Activated CD4-positive, alpha-beta memory T cell treated with anti-CD3 and anti-CD28 coated beads, Interleukin-2, amount 10 ng/mL, durations not matched to agents 7 days and 5 days (primary cell): ENCODE results near the gene UBE4A. TPM values are rescaled to one million over a fixed set of nuclear protein-coding genes. Genes with fewer than 3 reads are reported as not detected.

ENCODE experiments used
- CTCF ChIA-PET: fragments of 350-600 bp; sonication (Branson Sonifier 250); formaldehyde crosslinking; loops from one replicate; lab custom pipeline; 2021; ENCODE audit warnings: antibody characterized with exemption, inconsistent platforms; lab: Charles Lee
- POLR2A ChIA-PET: fragments of 350-600 bp; sonication (Branson Sonifier 250); formaldehyde crosslinking; loops from one replicate; lab custom pipeline; 2021; ENCODE audit warnings: antibody characterized with exemption; lab: Charles Lee
- DNase-seq: peaks from one replicate; pipeline ENCODE4 v3.0.0-alpha.2; 2020
- H3K27ac Mint-ChIP-seq: one replicate; pipeline ENCODE4 v1.8.0; 2021; ENCODE audit warnings: mild to moderate bottlenecking, mixed read lengths
- H3K27me3 Mint-ChIP-seq: one replicate; pipeline ENCODE4 v1.8.0; 2021; ENCODE audit warnings: mixed read lengths
- H3K36me3 Mint-ChIP-seq: one replicate; pipeline ENCODE4 v1.8.0; 2021; ENCODE audit warnings: low read depth, mixed read lengths
- H3K4me1 Mint-ChIP-seq: one replicate; pipeline ENCODE4 v1.8.0; 2021; ENCODE audit warnings: mixed read lengths
- H3K4me3 Mint-ChIP-seq: one replicate; pipeline ENCODE4 v1.8.0; 2021; ENCODE audit warnings: mild to moderate bottlenecking, mixed read lengths
- H3K9me3 Mint-ChIP-seq: one replicate; pipeline ENCODE4 v1.8.0; 2021; ENCODE audit warnings: mixed read lengths
- total RNA-seq, 2 experiments: library from RNA; stranded (reverse); gene quantifications; one replicate each; pipeline ENCODE4 v1.2.3, GENCODE V29; 2021

The UBE4A gene
- total RNA-seq, 2 experiments from 2014 or later: 42.1 to 44.1 TPM

DNA sequence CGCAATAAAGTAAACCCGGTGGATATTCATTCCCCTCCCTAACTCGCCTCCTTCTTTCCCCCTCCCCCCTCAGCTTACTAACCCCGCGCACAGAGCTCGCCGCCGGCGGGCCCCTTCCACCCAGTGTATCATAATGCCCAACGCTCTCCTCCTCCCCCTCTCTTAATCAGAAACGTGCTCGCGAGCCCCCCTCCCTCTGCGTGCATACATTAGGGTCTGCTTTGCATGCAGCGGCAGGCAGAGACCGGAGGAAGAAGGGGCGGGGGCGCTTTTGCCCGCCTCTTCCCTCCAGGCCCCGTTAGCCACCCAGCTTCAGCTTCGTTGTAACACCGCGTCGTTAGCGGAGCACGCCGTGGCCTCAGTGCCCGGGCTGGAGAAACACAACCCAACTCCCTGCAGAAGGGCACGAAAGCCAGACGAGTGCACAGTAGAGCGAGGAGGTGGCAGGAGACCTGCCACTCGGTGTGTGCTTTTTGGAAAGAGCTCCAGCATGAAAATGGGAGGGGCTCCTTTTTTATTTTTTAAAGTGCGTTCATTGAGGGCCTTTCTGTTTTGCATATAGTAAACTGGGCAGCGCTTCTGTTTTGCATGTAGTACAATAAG, 76.0 kb downstream of the UBE4A start:
- Mint-ChIP-seq H3K27ac (peak overlapping the region; percentile 88), H3K9me3 (no peaks in the 10 kb centered on the region), H3K4me1 (peaks cover 35% of the 10 kb centered on the region), H3K36me3 (peaks cover 21% of the 10 kb centered on the region), H3K4me3 (peak overlapping the region; percentile 87), H3K27me3 (no peaks in the 10 kb centered on the region)
- ChIA-PET POLR2A (interaction anchor here (1.0 to 3.2 kb wide), 27 partner anchors 9 to 449 kb away, joined by 3 to 77 read pairs (median 4); partner anchors contain the start of genes ATP5MG, CD3D, DDX6 and IL10RA), CTCF (interaction anchor here (0.8 to 3.4 kb wide), 11 partner anchors 9 to 263 kb away, joined by 3 to 19 read pairs (median 4); partner anchors contain the start of gene ATP5MG)
- DNase-seq: peak; percentile 66

DNA sequence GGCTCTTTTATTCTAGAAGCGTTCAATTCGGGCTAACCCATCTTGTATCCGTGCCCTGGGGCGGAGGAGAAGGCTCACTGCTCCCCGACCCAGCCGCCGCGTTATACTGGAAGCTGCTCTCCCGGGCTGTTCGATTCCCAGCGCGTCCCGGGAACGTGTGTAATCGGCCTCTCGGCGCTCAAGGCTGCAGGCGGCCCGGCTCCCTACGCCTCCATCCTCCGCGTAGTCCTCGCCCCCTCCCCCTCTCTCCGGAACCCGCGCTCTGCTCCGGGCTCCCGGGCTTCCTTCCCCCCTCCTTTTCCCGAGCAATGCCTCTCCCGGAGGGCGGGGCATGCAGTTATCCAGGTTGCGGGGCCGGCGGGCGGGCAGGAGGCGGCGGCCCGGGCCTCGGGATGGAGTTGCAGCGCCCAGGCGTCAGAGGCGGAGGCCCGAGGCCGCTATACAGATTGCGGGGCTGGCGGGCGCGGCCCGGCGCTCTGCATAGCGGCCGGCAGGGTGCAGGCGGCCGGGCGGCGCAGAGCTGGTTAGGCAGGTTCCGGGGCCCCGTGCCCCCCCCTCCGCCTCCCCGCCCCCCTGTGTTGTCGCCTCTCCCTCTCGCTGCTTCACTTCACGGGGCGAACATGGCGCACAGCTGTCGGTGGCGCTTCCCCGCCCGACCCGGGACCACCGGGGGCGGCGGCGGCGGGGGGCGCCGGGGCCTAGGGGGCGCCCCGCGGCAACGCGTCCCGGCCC, 76.7 kb downstream of the UBE4A start, which contains the start of gene KMT2A:
KMT2A (plus strand) TSS at position 600 of the 732 bp plus-strand sequence; CDS start at position 621, 21 bp downstream.
- peak within 1 kb of the TSS; percentile 93 for H3K4me3 Mint-ChIP-seq
- DNase-seq: peak; percentile 93
- CTCF ChIA-PET: interaction anchor here (0.8 to 3.4 kb wide), 10 partner anchors 9 to 264 kb away, joined by 3 to 19 read pairs (median 4); partner anchors contain the start of gene ATP5MG
- peak within 1 kb of the TSS; percentile 91 for H3K27ac Mint-ChIP-seq
- no peaks in the 10 kb centered on the region for H3K27me3 Mint-ChIP-seq
- peaks cover 42% of the 10 kb centered on the region for H3K4me1 Mint-ChIP-seq
- H3K9me3 Mint-ChIP-seq: no peaks in the 10 kb centered on the region
- H3K36me3 Mint-ChIP-seq: peaks cover 27% of the 10 kb centered on the region
- POLR2A ChIA-PET: interaction anchor here (0.7 to 3.2 kb wide), 26 partner anchors 8 to 449 kb away, joined by 3 to 77 read pairs (median 5); partner anchors contain the start of genes ATP5MG, CD3D, DDX6 and IL10RA

DNA sequence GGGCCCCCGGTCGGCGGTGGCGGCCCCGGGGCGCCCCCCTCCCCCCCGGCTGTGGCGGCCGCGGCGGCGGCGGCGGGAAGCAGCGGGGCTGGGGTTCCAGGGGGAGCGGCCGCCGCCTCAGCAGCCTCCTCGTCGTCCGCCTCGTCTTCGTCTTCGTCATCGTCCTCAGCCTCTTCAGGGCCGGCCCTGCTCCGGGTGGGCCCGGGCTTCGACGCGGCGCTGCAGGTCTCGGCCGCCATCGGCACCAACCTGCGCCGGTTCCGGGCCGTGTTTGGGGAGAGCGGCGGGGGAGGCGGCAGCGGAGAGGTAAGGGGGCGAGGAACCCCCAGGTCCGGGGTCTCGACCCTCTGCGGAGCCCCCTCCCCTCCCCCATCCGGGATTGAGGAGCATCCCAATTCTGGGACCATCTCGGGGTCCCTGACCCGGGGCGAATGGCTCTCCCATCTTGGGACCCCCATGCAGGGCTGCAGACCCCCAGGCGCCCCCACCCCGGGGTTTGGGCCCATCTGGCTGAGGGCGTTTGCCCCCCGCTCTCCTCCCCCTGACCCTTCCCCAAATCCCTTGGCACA, 77.3 kb downstream of the UBE4A start:
- no peak for DNase-seq
- POLR2A ChIA-PET: interaction anchor here (0.7 to 3.2 kb wide), 15 partner anchors 7 to 450 kb away, joined by 4 to 77 read pairs (median 11); partner anchors contain the start of genes ATP5MG, CD3D, DDX6 and IL10RA

DNA sequence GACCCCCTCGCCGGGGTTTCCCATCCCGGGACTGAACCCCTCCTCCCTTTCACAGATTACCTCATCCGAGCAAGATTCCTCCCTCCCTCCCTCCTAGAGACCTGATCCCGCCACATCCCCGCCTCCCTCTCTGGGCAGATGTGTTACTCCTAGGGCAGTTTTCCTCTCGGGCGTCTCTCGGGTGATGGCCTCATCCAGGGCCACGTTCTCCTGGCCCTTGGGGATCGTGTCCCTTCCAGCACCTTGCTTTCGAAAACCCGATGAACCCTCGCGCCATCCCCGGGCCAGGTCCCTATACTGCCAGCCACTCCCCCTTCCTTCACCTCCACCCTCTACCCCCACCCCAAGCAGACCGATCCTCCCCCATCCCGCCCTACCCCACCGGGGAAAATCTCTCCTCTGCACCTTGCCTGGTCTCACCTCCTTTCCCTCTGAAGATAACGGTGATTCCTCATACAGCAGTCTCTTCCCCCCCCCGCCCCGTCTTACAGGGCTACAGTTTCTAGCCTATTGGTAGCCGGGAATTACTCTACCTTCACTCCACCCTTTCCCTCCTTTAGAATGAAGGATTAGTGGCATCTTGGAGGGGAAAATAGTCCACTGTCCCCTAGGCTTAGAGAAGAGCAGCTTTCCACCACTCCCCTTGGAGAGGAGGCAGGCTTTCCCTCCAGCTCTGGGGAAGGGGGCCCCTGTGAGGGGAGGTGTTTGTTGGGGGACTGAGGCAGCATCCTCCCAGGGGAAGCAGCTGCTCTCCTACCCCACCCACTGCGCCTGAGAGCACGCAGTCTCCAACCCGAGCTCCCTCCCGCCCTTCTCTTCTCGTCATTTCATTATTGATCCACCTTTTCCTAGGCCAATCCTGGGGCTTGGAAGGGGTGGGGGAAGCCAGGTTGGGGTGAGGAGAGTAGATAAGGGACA, 78.1 kb downstream of the UBE4A start:
- no peaks in the 10 kb centered on the region for H3K9me3 Mint-ChIP-seq
- DNase-seq: peak; percentile 55
- peak overlapping the region; percentile 93 for H3K4me3 Mint-ChIP-seq
- POLR2A ChIA-PET: interaction anchor here (0.6 to 3.1 kb wide), 9 partner anchors 11 to 228 kb away, joined by 3 to 28 read pairs (median 4); partner anchors contain the start of gene CD3D
- H3K36me3 Mint-ChIP-seq: peaks cover 39% of the 10 kb centered on the region
- peak overlapping the region; percentile 91 for H3K27ac Mint-ChIP-seq
- H3K4me1 Mint-ChIP-seq: peaks cover 56% of the 10 kb centered on the region
- no peaks in the 10 kb centered on the region for H3K27me3 Mint-ChIP-seq
- CTCF ChIA-PET: interaction anchor here (1.1 to 1.5 kb wide), 2 partner anchors 11 to 239 kb away, joined by 4 to 5 read pairs; no protein-coding TSS in a partner anchor

More for the DNA sequence above, 77.3 kb downstream of the UBE4A start:
- Mint-ChIP-seq H3K27ac (peak overlapping the region; percentile 91), H3K27me3 (no peaks in the 10 kb centered on the region), H3K9me3 (no peaks in the 10 kb centered on the region), H3K4me1 (peaks cover 48% of the 10 kb centered on the region), H3K4me3 (peak overlapping the region; percentile 93), H3K36me3 (peaks cover 32% of the 10 kb centered on the region)
- CTCF ChIA-PET: interaction anchor here (1.5 to 3.4 kb wide), 3 partner anchors 8 to 51 kb away, joined by 8 to 19 read pairs (median 10); partner anchors contain the start of gene ATP5MG

DNA sequence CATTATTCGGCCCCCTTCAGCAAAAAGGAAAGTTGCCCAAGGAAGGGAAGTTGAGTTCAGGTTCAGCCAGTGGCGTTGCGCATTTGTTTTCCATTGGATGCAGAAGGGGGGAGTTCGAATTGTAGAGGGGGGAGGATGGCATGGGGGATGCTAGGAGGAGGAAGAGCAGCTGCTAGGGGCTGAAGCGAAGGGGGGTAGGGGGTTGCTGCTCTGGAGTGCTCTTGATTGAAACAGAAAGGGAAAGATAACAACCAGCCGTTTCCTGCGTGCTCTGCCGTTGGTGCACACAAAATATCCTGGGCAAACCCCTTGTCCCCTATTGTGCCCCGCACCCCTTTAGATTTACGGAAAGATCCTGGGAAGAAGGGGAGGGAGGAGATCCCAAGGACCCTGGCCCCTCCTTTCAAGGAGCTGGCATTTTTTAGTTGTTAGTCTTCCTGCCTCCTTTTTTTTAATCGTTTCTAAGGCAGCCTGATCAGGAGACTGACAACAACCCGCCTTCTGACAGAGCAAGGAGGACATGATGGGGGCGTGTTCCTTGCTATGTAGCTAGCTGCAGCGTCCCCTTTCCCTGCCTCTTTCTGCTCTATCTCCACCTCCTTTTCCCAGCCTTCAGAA, 79.0 kb downstream of the UBE4A start:
- H3K4me3 Mint-ChIP-seq: peak overlapping the region; percentile 93
- peaks cover 45% of the 10 kb centered on the region for H3K36me3 Mint-ChIP-seq
- peak overlapping the region; percentile 91 for H3K27ac Mint-ChIP-seq
- H3K27me3 Mint-ChIP-seq: no peaks in the 10 kb centered on the region
- CTCF ChIA-PET: interaction anchor here (0.7 to 2.3 kb wide), 4 partner anchors 10 to 240 kb away, joined by 4 to 8 read pairs (median 4); no protein-coding TSS in a partner anchor
- peaks cover 65% of the 10 kb centered on the region for H3K4me1 Mint-ChIP-seq
- peak; percentile 55 for DNase-seq
- H3K9me3 Mint-ChIP-seq: no peaks in the 10 kb centered on the region
- POLR2A ChIA-PET: interaction anchor here (0.8 to 3.1 kb wide), 9 partner anchors 10 to 103 kb away, joined by 3 to 28 read pairs (median 4); partner anchors contain the start of genes CD3D and UBE4A

DNA sequence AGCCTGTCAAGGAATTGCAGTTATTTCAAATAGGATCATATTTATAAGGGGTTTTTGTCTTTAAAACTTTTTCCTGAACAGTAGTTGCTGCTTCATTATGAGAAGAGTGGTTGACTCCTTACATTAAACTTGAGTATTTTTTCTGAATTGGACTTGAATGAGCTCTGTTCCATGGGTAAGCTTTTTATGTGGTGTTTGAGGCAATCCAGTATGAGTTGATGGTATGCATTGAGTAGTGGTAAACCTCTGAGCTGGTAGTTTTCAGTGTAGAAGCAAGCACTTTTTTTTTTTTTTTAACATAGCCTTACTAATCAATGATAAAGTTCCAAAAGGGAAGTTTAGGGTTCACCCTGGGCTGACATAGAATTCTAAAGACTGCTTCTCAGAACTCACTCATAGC, 80.2 kb downstream of the UBE4A start:
- POLR2A ChIA-PET: interaction anchor here (0.9 to 3.1 kb wide), 6 partner anchors 9 to 213 kb away, joined by 3 to 28 read pairs (median 3); no protein-coding TSS in a partner anchor
- H3K27me3 Mint-ChIP-seq: no peaks in the 10 kb centered on the region
- peaks cover 58% of the 10 kb centered on the region for H3K36me3 Mint-ChIP-seq
- no peaks in the 10 kb centered on the region for H3K9me3 Mint-ChIP-seq
- peak overlapping the region; percentile 69 for H3K27ac Mint-ChIP-seq
- H3K4me1 Mint-ChIP-seq: peaks cover 67% of the 10 kb centered on the region
- peak overlapping the region; percentile 93 for H3K4me3 Mint-ChIP-seq
- DNase-seq: no peak
- CTCF ChIA-PET: interaction anchor here (0.7 to 2.3 kb wide), 7 partner anchors 8 to 426 kb away, joined by 3 to 8 read pairs (median 4); no protein-coding TSS in a partner anchor

DNA sequence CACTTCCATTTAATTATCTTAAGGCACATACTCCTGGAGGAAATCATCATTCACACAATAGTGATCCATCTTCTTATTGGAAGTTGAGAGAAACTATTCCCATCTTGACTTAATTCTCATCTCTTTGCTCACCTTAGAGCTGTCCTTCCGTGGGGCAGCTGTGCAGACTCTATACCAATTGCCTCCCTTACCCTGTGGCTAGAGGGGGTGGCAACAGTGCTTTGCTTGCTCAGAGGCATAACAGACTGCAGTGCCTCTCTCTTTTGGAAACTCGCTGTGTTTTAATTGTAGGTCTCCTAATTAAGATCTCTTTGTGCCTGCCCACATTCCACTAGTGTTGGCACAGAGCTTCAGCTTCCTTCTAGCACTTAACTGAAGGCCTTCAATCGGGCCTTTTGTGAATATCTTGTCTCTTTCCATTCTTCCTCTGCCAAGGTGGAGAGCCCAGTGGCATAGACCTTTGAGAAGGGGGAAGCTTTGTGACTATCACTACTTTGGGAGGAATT, 82.4 kb downstream of the UBE4A start:
- Mint-ChIP-seq H3K27me3 (no peaks in the 10 kb centered on the region), H3K4me1 (peaks cover 76% of the 10 kb centered on the region), H3K9me3 (no peaks in the 10 kb centered on the region), H3K36me3 (peaks cover 74% of the 10 kb centered on the region), H3K27ac (peak overlapping the region; percentile 32), H3K4me3 (peak overlapping the region; percentile 28)
- CTCF ChIA-PET: interaction anchor here (0.9 to 1.7 kb wide), 2 partner anchors 47 to 243 kb away, joined by 3 to 4 read pairs; no protein-coding TSS in a partner anchor
- DNase-seq: no peak
- POLR2A ChIA-PET: interaction anchor here (1.2 kb wide), 1 partner anchor 40 kb away, joined by 3 read pairs; no protein-coding TSS in a partner anchor

DNA sequence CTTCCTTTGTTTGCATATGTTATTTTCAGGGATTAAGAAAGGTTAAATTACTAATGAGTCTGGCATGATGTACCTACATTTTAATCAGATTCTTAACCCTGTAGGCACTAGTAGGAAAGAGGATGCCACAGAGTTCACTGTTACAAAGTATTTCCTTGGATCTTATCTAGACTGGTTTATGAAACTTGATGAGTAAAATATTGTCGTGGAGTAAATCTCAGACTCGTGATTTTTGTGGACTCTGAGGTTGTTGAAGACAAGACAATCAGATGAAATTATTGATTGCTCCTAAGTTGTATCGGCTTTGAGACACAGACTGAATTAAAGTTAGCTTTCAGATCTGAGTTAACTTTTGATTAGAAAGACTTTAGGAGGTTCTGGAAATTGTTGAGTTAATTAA, 82.9 kb downstream of the UBE4A start:
- H3K36me3 Mint-ChIP-seq: peaks cover 77% of the 10 kb centered on the region
- H3K27me3 Mint-ChIP-seq: no peaks in the 10 kb centered on the region
- no peaks in the 10 kb centered on the region for H3K9me3 Mint-ChIP-seq

DNA sequence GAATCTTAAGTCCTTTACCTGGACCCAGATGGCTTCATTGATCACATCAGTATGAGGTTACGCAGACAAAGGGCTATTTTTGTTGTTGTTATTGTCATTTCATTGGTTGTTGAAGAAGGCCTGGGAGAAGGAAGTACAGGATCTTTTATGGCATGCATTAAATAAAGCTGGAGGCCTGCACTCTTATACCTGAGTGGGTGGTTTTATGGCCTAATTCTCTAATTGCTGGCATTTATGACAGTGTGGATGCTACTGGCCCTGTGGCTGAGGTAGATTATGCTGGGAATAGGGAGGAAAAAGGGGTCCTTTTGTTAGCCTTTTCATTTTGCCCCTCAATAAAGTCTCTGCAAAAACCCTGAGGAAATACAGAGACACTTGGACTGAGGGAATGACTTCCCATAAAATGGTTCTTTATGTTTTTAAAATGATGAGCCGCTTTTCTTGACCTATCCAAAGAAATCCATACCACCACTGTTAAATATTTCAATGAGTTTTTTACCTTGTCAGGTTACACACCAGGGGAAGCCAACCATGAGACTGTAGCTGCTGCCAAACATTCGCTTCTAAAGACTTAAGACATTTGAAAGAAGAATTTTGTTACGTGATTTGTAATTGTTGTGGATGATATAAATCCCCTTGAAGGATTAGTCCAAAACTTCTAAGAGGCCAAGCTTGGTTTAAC, 83.6 kb downstream of the UBE4A start:
- DNase-seq: no peak
- peak overlapping the region; percentile 59 for H3K27ac Mint-ChIP-seq
- no peaks in the 10 kb centered on the region for H3K27me3 Mint-ChIP-seq
- peaks cover 89% of the 10 kb centered on the region for H3K4me1 Mint-ChIP-seq
- CTCF ChIA-PET: interaction anchor here (0.9 to 2.5 kb wide), 4 partner anchors 7 to 245 kb away, joined by 3 to 10 read pairs (median 4); partner anchors contain the start of gene KMT2A
- H3K36me3 Mint-ChIP-seq: peaks cover 77% of the 10 kb centered on the region
- no peaks in the 10 kb centered on the region for H3K9me3 Mint-ChIP-seq
- no peak overlapping the region for H3K4me3 Mint-ChIP-seq
- POLR2A ChIA-PET: interaction anchor here (0.7 to 3.4 kb wide), 5 partner anchors 8 to 440 kb away, joined by 3 to 16 read pairs (median 3); partner anchors contain the start of gene KMT2A

More for the DNA sequence above, 82.9 kb downstream of the UBE4A start:
- CTCF ChIA-PET: interaction anchor here (0.9 to 1.7 kb wide), 2 partner anchors 46 to 244 kb away, joined by 3 to 4 read pairs; no protein-coding TSS in a partner anchor
- H3K4me3 Mint-ChIP-seq: peak overlapping the region; percentile 28
- peaks cover 81% of the 10 kb centered on the region for H3K4me1 Mint-ChIP-seq
- no peak for DNase-seq
- H3K27ac Mint-ChIP-seq: peak overlapping the region; percentile 32
- POLR2A ChIA-PET: interaction anchor here (1.0 to 1.2 kb wide), 2 partner anchors 40 to 440 kb away, joined by 3 read pairs; no protein-coding TSS in a partner anchor
